ENCODE data around the gene CD5L. TPM values are rescaled to one million over a fixed set of nuclear protein-coding genes. Genes with fewer than 3 reads are reported as not detected.

The CD5L gene
- total and polyA plus RNA-seq, 4 experiments from 2014 or later: not detected

- Mint-ChIP-seq H3K9me3 (peaks cover 0 to 3% (median 0%) of the 10 kb centered on the region in 8 donors), H3K27me3 (peaks cover 0 to 1% of the 10 kb centered on the region in 2 donors), H3K4me1 (no peaks in the 10 kb centered on the region), H3K36me3 (no peaks in the 10 kb centered on the region), H3K4me3 (no peak overlapping the region), H3K27ac (no peak overlapping the region)
- ChIA-PET POLR2A (ENCODE audit: partially characterized antibody) (no interaction called here), CTCF (ENCODE audit: partially characterized antibody) (no interaction called here)
- no peaks in the 10 kb centered on the region for H3K4me1 ChIP-seq (ENCODE audit: insufficient read depth, low read length)
- H3K27me3 ChIP-seq (ENCODE audit: insufficient read depth, low read length): no peaks in the 10 kb centered on the region
- no peak for DNase-seq
- H3K4me3 ChIP-seq (ENCODE audit: low read length in 2 of 2): no peak overlapping the region
- H3K9me3 ChIP-seq (ENCODE audit: control insufficient read depth in 1 of 2, low read length in 2 of 2): no peaks in the 10 kb centered on the region
- intact Hi-C loops (cut with micrococcal nuclease): no loop called here
- no peak overlapping the region for H3K27ac ChIP-seq (ENCODE audit: low read depth, low read length)
- H3K36me3 ChIP-seq (ENCODE audit: insufficient read depth, low read length): no peaks in the 10 kb centered on the region
These were observed 14.9 kb upstream of the CD5L start for GRCh38 chr1:157856538-157856937.

- ChIA-PET POLR2A (ENCODE audit: partially characterized antibody) (no interaction called here), CTCF (ENCODE audit: partially characterized antibody) (interaction anchor here (1.4 kb wide), 1 partner anchor 10 kb away, joined by 3 read pairs; no protein-coding TSS in a partner anchor)
- no peaks in the 10 kb centered on the region for H3K4me1 Mint-ChIP-seq
- H3K4me1 ChIP-seq (ENCODE audit: insufficient read depth, low read length): no peaks in the 10 kb centered on the region
- no peak overlapping the region for H3K27ac Mint-ChIP-seq
- DNase-seq: no peak
- H3K4me3 Mint-ChIP-seq: no peak overlapping the region
- no peaks in the 10 kb centered on the region for H3K27me3 ChIP-seq (ENCODE audit: insufficient read depth, low read length)
- H3K4me3 ChIP-seq (ENCODE audit: low read length in 2 of 2): no peak overlapping the region
- no peak overlapping the region for H3K27ac ChIP-seq (ENCODE audit: low read depth, low read length)
- peaks cover 0 to 3% (median 0%) of the 10 kb centered on the region in 8 donors for H3K9me3 Mint-ChIP-seq
- no peaks in the 10 kb centered on the region for H3K9me3 ChIP-seq (ENCODE audit: control insufficient read depth in 1 of 2, low read length in 2 of 2)
- H3K36me3 ChIP-seq (ENCODE audit: insufficient read depth, low read length): no peaks in the 10 kb centered on the region
- H3K36me3 Mint-ChIP-seq: no peaks in the 10 kb centered on the region
- intact Hi-C loops (cut with micrococcal nuclease): no loop called here
- peaks cover 0 to 6% of the 10 kb centered on the region in 2 donors for H3K27me3 Mint-ChIP-seq
These were observed 10.9 kb upstream of the CD5L start for GRCh38 chr1:157852476-157852875.

- H3K27me3 Mint-ChIP-seq: peaks cover 2 to 5% of the 10 kb centered on the region in 2 donors
- Histone ChIP-seq H3K27me3 (ENCODE audit: insufficient read depth, low read length) (no peaks in the 10 kb centered on the region), H3K4me1 (ENCODE audit: insufficient read depth, low read length) (no peaks in the 10 kb centered on the region), H3K27ac (ENCODE audit: low read depth, low read length) (no peak overlapping the region), H3K9me3 (ENCODE audit: control insufficient read depth in 1 of 2, low read length in 2 of 2) (no peaks in the 10 kb centered on the region), H3K4me3 (ENCODE audit: low read length in 2 of 2) (no peak overlapping the region), H3K36me3 (ENCODE audit: insufficient read depth, low read length) (no peaks in the 10 kb centered on the region)
- H3K9me3 Mint-ChIP-seq: no peaks in the 10 kb centered on the region
- H3K27ac Mint-ChIP-seq: no peak overlapping the region
- no peak for DNase-seq
- CTCF ChIA-PET (ENCODE audit: partially characterized antibody): no interaction called here
- H3K4me1 Mint-ChIP-seq: no peaks in the 10 kb centered on the region
- H3K4me3 Mint-ChIP-seq: no peak overlapping the region
- intact Hi-C loops (cut with micrococcal nuclease): no loop called here
- POLR2A ChIA-PET (ENCODE audit: partially characterized antibody): no interaction called here
- H3K36me3 Mint-ChIP-seq: no peaks in the 10 kb centered on the region
These were observed 7.7 kb upstream of the CD5L start for GRCh38 chr1:157849229-157849875.

GRCh38 chr1:157844089-157844830 is 2.7 kb upstream of the CD5L start:
- peaks cover 1 to 2% of the 10 kb centered on the region in 2 donors for H3K27me3 Mint-ChIP-seq
- H3K9me3 ChIP-seq (ENCODE audit: control insufficient read depth in 1 of 2, low read length in 2 of 2): no peaks in the 10 kb centered on the region
- no peaks in the 10 kb centered on the region for H3K27me3 ChIP-seq (ENCODE audit: insufficient read depth, low read length)
- H3K27ac ChIP-seq (ENCODE audit: low read depth, low read length): no peak overlapping the region
- POLR2A ChIA-PET (ENCODE audit: partially characterized antibody): no interaction called here
- no peaks in the 10 kb centered on the region for H3K36me3 ChIP-seq (ENCODE audit: insufficient read depth, low read length)
- H3K36me3 Mint-ChIP-seq: no peaks in the 10 kb centered on the region
- DNase-seq: no peak
- no peaks in the 10 kb centered on the region for H3K4me1 Mint-ChIP-seq
- intact Hi-C loops (cut with micrococcal nuclease): no loop called here
- no peak overlapping the region for H3K27ac Mint-ChIP-seq
- no peak overlapping the region for H3K4me3 ChIP-seq (ENCODE audit: low read length in 2 of 2)
- CTCF ChIA-PET (ENCODE audit: partially characterized antibody): no interaction called here
- H3K9me3 Mint-ChIP-seq: no peaks in the 10 kb centered on the region
- no peak overlapping the region for H3K4me3 Mint-ChIP-seq
- H3K4me1 ChIP-seq (ENCODE audit: insufficient read depth, low read length): no peaks in the 10 kb centered on the region

- Histone ChIP-seq H3K36me3 (ENCODE audit: insufficient read depth, low read length) (no peaks in the 10 kb centered on the region), H3K27ac (ENCODE audit: low read depth, low read length) (no peak overlapping the region), H3K27me3 (ENCODE audit: insufficient read depth, low read length) (no peaks in the 10 kb centered on the region), H3K4me1 (ENCODE audit: insufficient read depth, low read length) (no peaks in the 10 kb centered on the region), H3K9me3 (ENCODE audit: control insufficient read depth in 1 of 2, low read length in 2 of 2) (no peaks in the 10 kb centered on the region), H3K4me3 (ENCODE audit: low read length in 2 of 2) (no peak overlapping the region)
- no peaks in the 10 kb centered on the region for H3K9me3 Mint-ChIP-seq
- peaks cover 1 to 2% of the 10 kb centered on the region in 2 donors for H3K27me3 Mint-ChIP-seq
- no peaks in the 10 kb centered on the region for H3K36me3 Mint-ChIP-seq
- intact Hi-C loops (cut with micrococcal nuclease): no loop called here
- no peaks in the 10 kb centered on the region for H3K4me1 Mint-ChIP-seq
- H3K27ac Mint-ChIP-seq: no peak overlapping the region
- DNase-seq: no peak
- POLR2A ChIA-PET (ENCODE audit: partially characterized antibody): no interaction called here
- H3K4me3 Mint-ChIP-seq: no peak overlapping the region
- CTCF ChIA-PET (ENCODE audit: partially characterized antibody): no interaction called here
These were observed 1.3 kb upstream of the CD5L start for GRCh38 chr1:157842939-157843338.

- intact Hi-C loops (cut with micrococcal nuclease): no loop called here
- ChIA-PET CTCF (ENCODE audit: partially characterized antibody) (no interaction called here), POLR2A (ENCODE audit: partially characterized antibody) (no interaction called here)
- Histone ChIP-seq H3K36me3 (ENCODE audit: insufficient read depth, low read length) (no peaks in the 10 kb centered on the region), H3K27ac (ENCODE audit: low read depth, low read length) (no peak overlapping the region), H3K4me1 (ENCODE audit: insufficient read depth, low read length) (no peaks in the 10 kb centered on the region), H3K4me3 (ENCODE audit: low read length in 2 of 2) (no peak overlapping the region), H3K9me3 (ENCODE audit: control insufficient read depth in 1 of 2, low read length in 2 of 2) (no peaks in the 10 kb centered on the region), H3K27me3 (ENCODE audit: insufficient read depth, low read length) (no peaks in the 10 kb centered on the region)
- Mint-ChIP-seq H3K36me3 (no peaks in the 10 kb centered on the region), H3K9me3 (no peaks in the 10 kb centered on the region), H3K4me1 (no peaks in the 10 kb centered on the region), H3K27ac (no peak overlapping the region), H3K4me3 (no peak overlapping the region), H3K27me3 (peaks cover 0 to 1% of the 10 kb centered on the region in 2 donors)
- DNase-seq: no peak
These were observed 2.6 kb downstream of the CD5L start for GRCh38 chr1:157838966-157839365.

- Histone ChIP-seq H3K4me3 (ENCODE audit: low read length in 2 of 2) (no peak overlapping the region), H3K4me1 (ENCODE audit: insufficient read depth, low read length) (no peaks in the 10 kb centered on the region), H3K27me3 (ENCODE audit: insufficient read depth, low read length) (no peaks in the 10 kb centered on the region), H3K27ac (ENCODE audit: low read depth, low read length) (no peak overlapping the region), H3K9me3 (ENCODE audit: control insufficient read depth in 1 of 2, low read length in 2 of 2) (no peaks in the 10 kb centered on the region), H3K36me3 (ENCODE audit: insufficient read depth, low read length) (no peaks in the 10 kb centered on the region)
- ChIA-PET POLR2A (ENCODE audit: partially characterized antibody) (no interaction called here), CTCF (ENCODE audit: partially characterized antibody) (no interaction called here)
- Mint-ChIP-seq H3K27me3 (peaks cover 2 to 12% of the 10 kb centered on the region in 2 donors), H3K4me1 (no peaks in the 10 kb centered on the region), H3K27ac (no peak overlapping the region), H3K36me3 (no peaks in the 10 kb centered on the region), H3K9me3 (no peaks in the 10 kb centered on the region), H3K4me3 (no peak overlapping the region)
- no peak for DNase-seq
- intact Hi-C loops (cut with micrococcal nuclease): no loop called here
These were observed 7.2 kb downstream of the CD5L start for GRCh38 chr1:157834430-157834829.

Data from CD4-positive, alpha-beta memory T cell (primary cell).